HepG2 (cell line): ENCODE data around the gene RHBDF2. TPM values are rescaled to one million over a fixed set of nuclear protein-coding genes. Genes with fewer than 3 reads are reported as not detected.

Experiments
- BHLHE40 ChIP-seq: IDR thresholded peaks from 2 replicates; pipeline ENCODE4 v1.6.1; 2011; ENCODE audit warnings: low read length, improper control_type of control experiment
- CBX5 ChIP-seq: sonication (generic); formaldehyde crosslinking; IDR thresholded peaks from 2 replicates; pipeline ENCODE4 v1.4.0; 2020; ENCODE audit warnings: missing genetic modification reagents, borderline replicate concordance
- CC2D1A ChIP-seq: sonication (generic); formaldehyde crosslinking; IDR thresholded peaks from 2 replicates; pipeline ENCODE4 v1.8.1; 2023; ENCODE audit warnings: mild to moderate bottlenecking, missing genetic modification reagents
- DPF2 ChIP-seq: sonication (generic); formaldehyde crosslinking; IDR thresholded peaks from 2 replicates; pipeline ENCODE4 v1.4.0; 2020; ENCODE audit warnings: mild to moderate bottlenecking, low read depth, missing genetic modification reagents, borderline replicate concordance
- HDAC2 ChIP-seq: sonication (generic); formaldehyde crosslinking; IDR thresholded peaks from 2 replicates; pipeline ENCODE4 v1.4.0; 2020; ENCODE audit warnings: missing genetic modification reagents
- NCOA5 ChIP-seq: sonication (generic); formaldehyde crosslinking; IDR thresholded peaks from 2 replicates; pipeline ENCODE4 v1.4.0; 2020; ENCODE audit warnings: missing genetic modification reagents
- YY1 ChIP-seq: IDR thresholded peaks from 2 replicates; pipeline ENCODE4 v1.6.1; 2011; ENCODE audit warnings: low read length, low read depth, moderate library complexity, mild to moderate bottlenecking; ENCODE audit not compliant: insufficient read depth, insufficient replicate concordance
- ZFAT ChIP-seq: sonication (generic); formaldehyde crosslinking; conservative IDR thresholded peaks from 2 replicates; pipeline ENCODE4 v1.8.1; 2023; ENCODE audit warnings: missing genetic modification reagents, inconsistent platforms
- ZNF256 ChIP-seq: sonication (generic); formaldehyde crosslinking; conservative IDR thresholded peaks from 2 replicates; pipeline ENCODE4 v1.4.0; 2020; ENCODE audit warnings: missing genetic modification reagents
- ZNF644 ChIP-seq: IDR thresholded peaks from 2 replicates; pipeline ENCODE4 v1.6.1; 2016; ENCODE audit warnings: low read depth
- polyA plus RNA-seq, 8 experiments: library from polyadenylated mRNA; depleted of rRNA in 3 of 8; stranded (reverse) in 7 of 8; unstranded in 1 of 8; fragments of >200 nt; fragmentation: Illumina TruSeq in 4 of 8; extraction: Trizol in 4 of 8; gene quantifications; 2 replicates each; pipeline versions ENCODE4 v1.2.1 to v1.2.3, GENCODE V29; 2011 to 2016; ENCODE audit warnings: low read depth in 4 of 8, missing spikeins in 1 of 8, mixed read lengths in 1 of 8; ENCODE audit not compliant: insufficient read depth in 1 of 8
- total RNA-seq, 5 experiments: library from RNA; depleted of rRNA; stranded (reverse); fragments of >200 nt; fragmentation: Illumina TruSeq; extraction: Trizol; gene quantifications; 2 replicates each; pipeline ENCODE4 v1.2.3, GENCODE V29; 2016; ENCODE audit warnings: low read depth in 1 of 5
- TF ChIP-seq, protein P1 (sequence below): sonication (generic); formaldehyde crosslinking; IDR thresholded peaks from 2 replicates; pipeline ENCODE4 v1.4.0; 2020; ENCODE audit warnings: missing genetic modification reagents
- TF ChIP-seq, protein P2 (sequence below): sonication (generic); formaldehyde crosslinking; IDR thresholded peaks from 2 replicates; pipeline ENCODE4 v1.5.1; 2020; ENCODE audit warnings: mild to moderate bottlenecking, missing genetic modification reagents, borderline replicate concordance
- TF ChIP-seq, protein P3 (sequence below): sonication (generic); formaldehyde crosslinking; IDR thresholded peaks from 2 replicates; pipeline ENCODE4 v1.4.0; 2020; ENCODE audit warnings: mild to moderate bottlenecking, missing genetic modification reagents
- TF ChIP-seq, protein P4 (sequence below): sonication (generic); formaldehyde crosslinking; conservative IDR thresholded peaks from 2 replicates; pipeline ENCODE4 v1.4.0; 2020; ENCODE audit warnings: missing genetic modification reagents

The RHBDF2 gene
- total and polyA plus RNA-seq, 2 of the 13 experiments (the other 11 are each of a cell fraction or from before 2014, with no cell fraction given): 7.8 to 24.2 TPM

DNA sequence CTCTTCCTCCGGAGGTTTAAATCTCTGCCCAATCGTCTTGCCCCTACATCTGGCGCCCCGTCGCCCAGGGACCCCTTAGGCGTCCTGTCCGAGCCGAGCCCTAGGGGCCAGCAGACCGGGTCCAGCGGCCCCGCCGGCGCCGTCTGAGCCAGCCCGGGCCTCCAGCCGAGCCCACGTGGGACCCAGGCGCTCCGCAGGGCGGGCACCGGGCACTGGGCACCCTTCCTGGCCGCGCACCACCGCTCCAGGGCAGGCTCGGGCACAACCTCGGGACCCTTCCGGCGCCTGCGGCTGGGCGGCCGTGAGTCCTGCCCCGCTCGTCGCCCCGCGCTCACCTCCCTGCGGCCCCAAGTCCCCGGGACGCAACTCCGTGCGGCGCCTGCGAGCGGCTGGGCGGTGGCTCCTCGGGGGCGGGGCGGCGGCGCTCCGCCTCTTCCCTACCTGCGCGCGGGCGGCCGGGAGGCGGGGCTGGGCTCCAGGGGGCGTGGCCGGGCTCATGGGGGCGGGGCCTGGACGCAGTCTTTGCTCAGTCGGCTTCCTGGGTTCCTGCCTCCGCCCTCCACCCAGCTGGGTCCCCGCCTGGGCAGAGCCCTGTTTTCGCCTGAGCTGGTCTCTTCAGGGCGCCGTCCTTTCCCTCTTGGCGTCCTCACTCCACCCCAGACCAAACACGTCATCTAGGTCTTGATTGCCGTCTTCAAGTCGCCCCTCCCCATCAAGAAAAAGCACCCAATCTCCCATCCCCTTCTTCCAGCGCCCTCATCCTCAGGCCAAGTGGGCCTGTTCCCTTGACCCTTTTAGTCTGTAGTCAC is at the start of gene RHBDF2 (continued):
- TF ChIP-seq, protein P1, sequence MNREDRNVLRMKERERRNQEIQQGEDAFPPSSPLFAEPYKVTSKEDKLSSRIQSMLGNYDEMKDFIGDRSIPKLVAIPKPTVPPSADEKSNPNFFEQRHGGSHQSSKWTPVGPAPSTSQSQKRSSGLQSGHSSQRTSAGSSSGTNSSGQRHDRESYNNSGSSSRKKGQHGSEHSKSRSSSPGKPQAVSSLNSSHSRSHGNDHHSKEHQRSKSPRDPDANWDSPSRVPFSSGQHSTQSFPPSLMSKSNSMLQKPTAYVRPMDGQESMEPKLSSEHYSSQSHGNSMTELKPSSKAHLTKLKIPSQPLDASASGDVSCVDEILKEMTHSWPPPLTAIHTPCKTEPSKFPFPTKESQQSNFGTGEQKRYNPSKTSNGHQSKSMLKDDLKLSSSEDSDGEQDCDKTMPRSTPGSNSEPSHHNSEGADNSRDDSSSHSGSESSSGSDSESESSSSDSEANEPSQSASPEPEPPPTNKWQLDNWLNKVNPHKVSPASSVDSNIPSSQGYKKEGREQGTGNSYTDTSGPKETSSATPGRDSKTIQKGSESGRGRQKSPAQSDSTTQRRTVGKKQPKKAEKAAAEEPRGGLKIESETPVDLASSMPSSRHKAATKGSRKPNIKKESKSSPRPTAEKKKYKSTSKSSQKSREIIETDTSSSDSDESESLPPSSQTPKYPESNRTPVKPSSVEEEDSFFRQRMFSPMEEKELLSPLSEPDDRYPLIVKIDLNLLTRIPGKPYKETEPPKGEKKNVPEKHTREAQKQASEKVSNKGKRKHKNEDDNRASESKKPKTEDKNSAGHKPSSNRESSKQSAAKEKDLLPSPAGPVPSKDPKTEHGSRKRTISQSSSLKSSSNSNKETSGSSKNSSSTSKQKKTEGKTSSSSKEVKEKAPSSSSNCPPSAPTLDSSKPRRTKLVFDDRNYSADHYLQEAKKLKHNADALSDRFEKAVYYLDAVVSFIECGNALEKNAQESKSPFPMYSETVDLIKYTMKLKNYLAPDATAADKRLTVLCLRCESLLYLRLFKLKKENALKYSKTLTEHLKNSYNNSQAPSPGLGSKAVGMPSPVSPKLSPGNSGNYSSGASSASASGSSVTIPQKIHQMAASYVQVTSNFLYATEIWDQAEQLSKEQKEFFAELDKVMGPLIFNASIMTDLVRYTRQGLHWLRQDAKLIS (CRISPR knock-in tag): no peak
- TF ChIP-seq YY1 (peak; percentile 59), DPF2 (CRISPR knock-in tag) (no peak), CC2D1A (CRISPR knock-in tag) (no peak), ZNF256 (CRISPR knock-in tag) (no peak), ZFAT (CRISPR knock-in tag) (no peak), NCOA5 (CRISPR knock-in tag) (no peak), CBX5 (no peak; the same call in 1 of the 2 replicates), HDAC2 (CRISPR knock-in tag) (peak; percentile 13; the same call in 1 of the 2 replicates), ZNF644 (no peak), BHLHE40 (no peak)
- TF ChIP-seq, protein P2, sequence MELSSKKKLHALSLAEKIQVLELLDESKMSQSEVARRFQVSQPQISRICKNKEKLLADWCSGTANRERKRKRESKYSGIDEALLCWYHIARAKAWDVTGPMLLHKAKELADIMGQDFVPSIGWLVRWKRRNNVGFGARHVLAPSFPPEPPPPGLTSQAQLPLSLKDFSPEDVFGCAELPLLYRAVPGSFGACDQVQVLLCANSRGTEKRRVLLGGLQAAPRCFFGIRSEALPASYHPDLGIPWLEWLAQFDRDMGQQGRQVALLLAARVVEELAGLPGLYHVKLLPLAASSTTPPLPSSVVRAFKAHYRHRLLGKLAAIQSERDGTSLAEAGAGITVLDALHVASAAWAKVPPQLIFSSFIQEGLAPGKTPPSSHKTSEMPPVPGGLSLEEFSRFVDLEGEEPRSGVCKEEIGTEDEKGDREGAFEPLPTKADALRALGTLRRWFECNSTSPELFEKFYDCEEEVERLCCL (CRISPR knock-in tag): 0 out of 2 replicates have a peak, but pooled peaks have one; percentile 15
- TF ChIP-seq, protein P3, sequence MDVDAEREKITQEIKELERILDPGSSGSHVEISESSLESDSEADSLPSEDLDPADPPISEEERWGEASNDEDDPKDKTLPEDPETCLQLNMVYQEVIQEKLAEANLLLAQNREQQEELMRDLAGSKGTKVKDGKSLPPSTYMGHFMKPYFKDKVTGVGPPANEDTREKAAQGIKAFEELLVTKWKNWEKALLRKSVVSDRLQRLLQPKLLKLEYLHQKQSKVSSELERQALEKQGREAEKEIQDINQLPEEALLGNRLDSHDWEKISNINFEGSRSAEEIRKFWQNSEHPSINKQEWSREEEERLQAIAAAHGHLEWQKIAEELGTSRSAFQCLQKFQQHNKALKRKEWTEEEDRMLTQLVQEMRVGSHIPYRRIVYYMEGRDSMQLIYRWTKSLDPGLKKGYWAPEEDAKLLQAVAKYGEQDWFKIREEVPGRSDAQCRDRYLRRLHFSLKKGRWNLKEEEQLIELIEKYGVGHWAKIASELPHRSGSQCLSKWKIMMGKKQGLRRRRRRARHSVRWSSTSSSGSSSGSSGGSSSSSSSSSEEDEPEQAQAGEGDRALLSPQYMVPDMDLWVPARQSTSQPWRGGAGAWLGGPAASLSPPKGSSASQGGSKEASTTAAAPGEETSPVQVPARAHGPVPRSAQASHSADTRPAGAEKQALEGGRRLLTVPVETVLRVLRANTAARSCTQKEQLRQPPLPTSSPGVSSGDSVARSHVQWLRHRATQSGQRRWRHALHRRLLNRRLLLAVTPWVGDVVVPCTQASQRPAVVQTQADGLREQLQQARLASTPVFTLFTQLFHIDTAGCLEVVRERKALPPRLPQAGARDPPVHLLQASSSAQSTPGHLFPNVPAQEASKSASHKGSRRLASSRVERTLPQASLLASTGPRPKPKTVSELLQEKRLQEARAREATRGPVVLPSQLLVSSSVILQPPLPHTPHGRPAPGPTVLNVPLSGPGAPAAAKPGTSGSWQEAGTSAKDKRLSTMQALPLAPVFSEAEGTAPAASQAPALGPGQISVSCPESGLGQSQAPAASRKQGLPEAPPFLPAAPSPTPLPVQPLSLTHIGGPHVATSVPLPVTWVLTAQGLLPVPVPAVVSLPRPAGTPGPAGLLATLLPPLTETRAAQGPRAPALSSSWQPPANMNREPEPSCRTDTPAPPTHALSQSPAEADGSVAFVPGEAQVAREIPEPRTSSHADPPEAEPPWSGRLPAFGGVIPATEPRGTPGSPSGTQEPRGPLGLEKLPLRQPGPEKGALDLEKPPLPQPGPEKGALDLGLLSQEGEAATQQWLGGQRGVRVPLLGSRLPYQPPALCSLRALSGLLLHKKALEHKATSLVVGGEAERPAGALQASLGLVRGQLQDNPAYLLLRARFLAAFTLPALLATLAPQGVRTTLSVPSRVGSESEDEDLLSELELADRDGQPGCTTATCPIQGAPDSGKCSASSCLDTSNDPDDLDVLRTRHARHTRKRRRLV: no peak
- TF ChIP-seq, protein P4, sequence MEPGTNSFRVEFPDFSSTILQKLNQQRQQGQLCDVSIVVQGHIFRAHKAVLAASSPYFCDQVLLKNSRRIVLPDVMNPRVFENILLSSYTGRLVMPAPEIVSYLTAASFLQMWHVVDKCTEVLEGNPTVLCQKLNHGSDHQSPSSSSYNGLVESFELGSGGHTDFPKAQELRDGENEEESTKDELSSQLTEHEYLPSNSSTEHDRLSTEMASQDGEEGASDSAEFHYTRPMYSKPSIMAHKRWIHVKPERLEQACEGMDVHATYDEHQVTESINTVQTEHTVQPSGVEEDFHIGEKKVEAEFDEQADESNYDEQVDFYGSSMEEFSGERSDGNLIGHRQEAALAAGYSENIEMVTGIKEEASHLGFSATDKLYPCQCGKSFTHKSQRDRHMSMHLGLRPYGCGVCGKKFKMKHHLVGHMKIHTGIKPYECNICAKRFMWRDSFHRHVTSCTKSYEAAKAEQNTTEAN: no peak; the same call in 1 of the 2 replicates
